Measurements from ENCODE around the gene ZNF396. TPM values are rescaled to one million over a fixed set of nuclear protein-coding genes. Genes with fewer than 3 reads are reported as not detected.

The ZNF396 gene
- polyA plus RNA-seq (ENCODE audit: insufficient read length) = 7.2 TPM
- long read RNA-seq, donor 1, partial matches to known transcripts = 0 of 2 reads
- long read RNA-seq, donor 1, other reads (novel, unspliced or antisense) = 0 of 2 reads
- long read RNA-seq, donor 2 = 0 reads
- long read RNA-seq, donor 3, partial matches to known transcripts = 0 of 1 reads
- long read RNA-seq, donor 3, other reads (novel, unspliced or antisense) = 0 of 1 reads
- long read RNA-seq, donor 4 = 0 reads
- long read RNA-seq, donor 5, partial matches to known transcripts = 0 of 2 reads
- long read RNA-seq, donor 5, other reads (novel, unspliced or antisense) = 0 of 2 reads
- long read RNA-seq, donor 6, partial matches to known transcripts = 0 of 1 reads
- long read RNA-seq, donor 6, other reads (novel, unspliced or antisense) = 0 of 1 reads
- long read RNA-seq, donor 7 = 0 reads
- long read RNA-seq, donor 8, partial matches to known transcripts = 0 of 1 reads
- long read RNA-seq, donor 8, other reads (novel, unspliced or antisense) = 0 of 1 reads

DNA sequence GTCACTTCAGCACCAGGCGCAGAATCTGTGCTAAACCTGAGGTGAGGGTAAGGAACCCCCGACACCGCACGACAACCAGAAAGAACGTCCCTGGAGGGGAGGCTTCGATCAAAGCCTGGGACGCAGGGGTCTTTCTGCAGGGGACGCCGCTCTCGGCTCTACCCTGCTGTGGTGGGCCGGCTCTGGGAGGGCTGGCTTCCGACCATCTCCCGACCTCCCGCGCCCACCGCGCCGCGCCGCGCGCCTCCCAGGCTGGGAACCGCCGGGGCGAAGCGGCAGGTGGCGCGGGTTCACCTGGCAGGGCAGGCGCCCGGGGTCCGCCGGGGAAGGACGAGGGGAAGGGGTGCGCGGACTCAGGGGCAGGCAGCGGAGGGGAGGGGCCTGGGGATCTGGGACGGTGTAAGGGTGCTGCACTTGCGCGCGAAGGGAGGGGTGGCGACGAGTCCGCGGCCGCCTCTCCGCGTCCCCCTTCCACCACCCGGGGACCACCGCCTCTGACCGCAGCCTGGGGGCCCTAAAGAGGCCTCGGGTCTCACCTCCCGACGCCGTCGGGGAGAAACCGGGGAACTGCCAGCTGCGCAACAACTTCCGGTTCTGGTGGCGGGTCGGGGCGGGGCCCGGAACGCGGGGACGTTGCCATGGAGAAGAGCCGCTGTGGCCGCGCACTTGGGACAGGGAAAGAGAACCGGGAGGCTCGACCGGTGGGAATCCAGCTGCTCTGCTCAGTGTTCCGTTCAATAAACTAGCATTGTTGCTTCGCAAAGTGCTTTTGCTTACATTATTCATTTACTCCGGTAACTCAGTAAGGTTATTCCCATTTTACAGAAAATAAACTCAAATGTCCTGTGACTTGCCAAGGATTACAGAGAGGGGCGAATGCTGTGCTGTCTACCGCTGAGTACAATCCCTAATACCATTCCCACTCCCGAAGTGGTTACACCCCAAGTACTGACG, at the start of gene ZNF396:
TSS of gene ZNF396 (minus strand) at position 596 of the 954 bp plus-strand sequence. CDS start 3,045 bp downstream, outside the sequence.
- DNase-seq = peak; percentile 66

DNA sequence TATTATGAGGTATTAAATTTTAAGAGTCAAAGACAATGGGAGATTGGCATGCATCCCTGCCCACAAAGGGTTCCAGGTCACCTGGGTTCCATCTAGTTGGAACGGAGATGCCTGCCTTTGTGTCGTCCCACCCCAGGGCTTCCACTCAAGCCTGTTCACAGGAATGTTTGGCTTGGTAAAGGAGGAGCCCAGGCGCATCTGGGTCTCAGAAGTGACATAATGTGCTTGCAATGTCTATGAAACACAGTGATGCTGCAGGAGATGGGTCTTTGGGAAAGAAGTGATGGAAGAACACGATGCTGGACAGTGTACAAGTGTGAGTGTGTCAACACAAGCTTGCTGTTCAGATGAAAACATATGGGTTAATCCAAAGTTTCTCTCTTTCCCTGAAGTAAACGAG, 49.6 kb upstream of the ZNF396 start:
- no peak for DNase-seq

DNA sequence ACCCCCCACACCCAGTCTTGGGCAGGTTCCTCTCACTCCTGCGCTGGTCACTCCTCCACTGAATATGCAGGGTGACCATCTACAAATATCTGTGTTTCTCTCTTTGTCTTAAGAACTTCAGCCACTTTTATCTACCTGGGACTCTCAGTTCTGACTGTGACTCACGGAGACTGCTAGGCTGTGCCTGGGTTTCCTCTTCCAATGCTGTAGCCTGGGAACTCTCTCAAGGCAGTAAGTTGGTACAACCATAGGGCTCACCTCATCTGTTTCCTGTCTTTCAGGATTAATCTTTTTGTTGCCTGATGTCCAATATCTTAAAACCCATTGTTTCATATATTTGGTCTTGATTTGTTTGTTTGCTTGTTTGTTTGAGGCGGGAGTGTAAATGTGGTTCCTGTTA, 47.2 kb upstream of the ZNF396 start:
- no peak for DNase-seq

DNA sequence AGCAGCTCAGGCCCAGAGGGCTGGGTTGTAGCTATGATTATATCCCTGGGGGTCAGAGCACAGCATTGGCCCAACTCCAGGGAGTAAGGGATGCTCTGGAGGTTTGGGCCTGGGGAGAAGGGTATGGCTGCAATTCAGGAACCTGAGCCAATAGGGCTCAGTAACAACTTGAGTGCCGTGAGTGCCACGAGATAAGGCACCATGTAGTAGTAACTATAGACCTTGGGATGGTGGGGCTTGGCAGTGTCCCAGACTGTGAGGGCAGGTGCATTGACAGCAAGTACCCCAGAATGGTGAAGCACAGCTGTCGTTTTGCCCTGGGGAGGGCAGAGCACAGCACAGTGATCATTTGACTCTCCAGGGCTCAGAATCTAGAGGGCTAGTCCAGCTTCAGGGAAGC, 45.1 kb upstream of the ZNF396 start:
- DNase-seq = no peak

DNA sequence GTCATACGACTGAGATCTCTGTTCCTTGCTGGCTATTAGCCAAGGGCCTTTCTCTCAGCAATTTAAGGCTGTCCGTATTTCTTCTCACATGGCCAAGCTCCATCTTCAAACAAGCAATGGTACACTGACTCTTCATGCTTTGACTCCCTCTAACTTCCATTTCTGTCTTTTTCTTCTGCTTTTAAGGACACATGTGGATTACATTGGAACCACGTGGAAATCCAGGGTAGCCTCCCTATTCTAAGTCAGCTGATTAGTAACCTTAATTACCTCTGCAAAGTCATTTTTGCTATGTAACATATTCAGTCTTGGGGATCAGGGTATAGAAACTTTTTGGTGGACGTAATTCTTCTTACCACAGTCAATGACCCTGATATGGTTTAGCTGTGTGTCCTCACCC, 41.5 kb upstream of the ZNF396 start:
- DNase-seq = no peak

DNA sequence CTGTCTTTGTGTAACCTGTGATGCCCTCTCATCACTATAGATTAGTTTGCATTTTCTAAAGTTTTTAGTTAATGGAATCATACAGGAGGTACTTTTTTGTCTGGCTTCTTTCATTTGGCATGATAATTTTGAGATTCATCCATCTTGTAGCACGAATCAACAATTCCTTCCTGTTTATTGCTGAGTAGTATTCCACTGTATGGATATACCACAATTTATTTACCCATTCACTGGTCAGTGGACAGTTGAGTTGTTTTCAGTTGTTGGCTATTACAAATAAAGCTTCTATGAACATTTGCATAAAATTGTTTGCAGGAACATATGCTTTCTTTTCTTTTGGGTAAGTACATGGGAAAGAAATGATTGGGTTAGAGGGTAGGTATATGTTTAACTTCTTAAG, 40.1 kb upstream of the ZNF396 start:
- no peak for DNase-seq

DNA sequence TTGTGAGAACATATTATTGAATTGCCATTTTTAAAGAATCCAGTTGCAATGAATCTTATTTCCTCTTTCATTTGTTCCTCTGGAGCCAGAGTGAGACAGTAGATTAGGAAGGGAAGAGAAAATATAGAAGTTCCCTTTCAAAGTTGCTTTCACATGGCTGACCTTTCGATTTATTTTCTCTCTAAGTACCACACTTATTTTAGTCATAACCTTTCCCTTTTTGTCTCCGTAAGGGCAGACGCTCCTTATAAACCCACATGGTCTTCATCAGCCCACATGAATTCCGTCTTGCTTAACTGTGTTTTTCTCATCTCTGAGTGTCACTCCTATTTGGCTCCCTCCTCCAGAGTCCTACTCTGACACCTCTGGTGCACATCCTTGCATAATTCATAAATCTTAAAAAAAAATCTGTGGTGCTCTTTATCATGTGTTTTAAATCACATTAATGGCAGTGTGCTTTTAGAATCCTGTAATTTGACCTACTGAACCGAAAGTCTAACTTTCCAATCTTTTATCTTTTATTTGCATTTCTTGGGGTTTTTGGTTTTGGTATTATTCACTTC, 38.5 kb upstream of the ZNF396 start:
- DNase-seq = no peak

DNA sequence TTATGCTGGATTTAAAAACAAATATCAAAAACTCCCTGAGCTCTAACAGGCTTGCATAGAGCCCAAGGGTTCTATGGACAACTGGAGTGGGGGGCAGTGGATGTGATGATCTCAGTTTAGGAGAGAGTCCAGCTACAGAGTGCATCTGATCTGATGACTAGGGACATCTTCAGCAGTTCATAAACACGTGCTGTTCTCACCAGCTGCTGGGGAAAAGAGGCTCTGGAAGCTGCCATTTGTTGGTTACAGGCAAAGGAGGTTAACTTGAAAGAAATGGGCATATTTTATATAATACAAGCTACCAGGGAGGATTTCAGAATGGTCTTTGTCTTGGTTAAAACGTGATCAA, 36.0 kb upstream of the ZNF396 start:
- DNase-seq = no peak

DNA sequence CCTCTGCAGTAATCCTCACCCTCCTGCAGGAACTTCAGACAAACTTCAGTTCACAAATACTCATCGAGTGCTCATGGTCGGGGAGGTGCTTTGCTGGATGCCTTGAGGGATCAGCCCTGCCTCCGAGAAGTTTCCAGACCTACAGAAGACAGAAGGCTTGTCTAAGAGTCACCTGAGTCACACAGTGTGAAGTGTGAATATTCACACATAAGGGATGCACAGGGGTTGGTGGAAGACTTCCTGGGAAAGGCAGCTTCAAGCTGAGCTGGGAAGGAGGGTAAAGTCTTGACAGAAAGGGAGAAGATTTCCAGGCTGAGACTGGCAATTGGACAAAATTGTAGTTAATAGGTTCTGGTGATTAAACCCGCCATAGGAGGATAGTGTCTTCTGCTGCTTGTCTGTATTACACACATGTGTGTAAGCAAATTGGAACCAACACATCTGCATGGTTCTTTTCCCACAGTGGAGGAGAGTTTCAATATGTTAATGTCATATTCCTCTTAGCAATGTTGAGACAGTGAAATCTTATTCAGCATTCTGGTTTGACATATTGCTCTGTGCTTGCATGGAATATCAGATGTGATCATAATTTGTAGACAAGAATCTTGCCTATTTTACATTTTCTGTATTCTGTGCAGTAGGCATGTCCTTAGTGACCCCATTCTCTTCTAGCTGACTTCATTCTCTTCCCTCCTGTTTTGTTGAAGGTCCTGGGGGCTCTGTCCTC, 34.7 kb upstream of the ZNF396 start:
- no peak for DNase-seq

DNA sequence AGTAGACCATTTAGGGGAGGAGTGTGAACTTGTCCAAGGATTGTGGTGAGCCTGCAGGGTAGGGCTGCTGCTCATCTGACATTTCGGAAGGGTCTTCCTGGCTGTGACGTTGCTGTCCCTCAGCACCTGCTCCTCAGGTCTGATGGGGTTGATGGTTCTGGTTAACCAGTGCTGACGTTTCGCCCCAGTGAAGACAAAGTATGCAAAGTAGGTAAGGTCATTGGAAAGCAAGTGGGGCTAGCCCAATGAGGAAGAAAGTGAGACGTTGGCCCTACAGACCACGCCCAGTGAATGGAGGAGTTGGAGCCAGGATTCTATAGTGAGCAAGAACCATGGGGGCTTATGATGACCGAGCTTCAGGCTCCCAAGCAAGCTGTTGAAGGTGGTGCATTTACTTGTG, 33.4 kb upstream of the ZNF396 start:
- DNase-seq = no peak

DNA sequence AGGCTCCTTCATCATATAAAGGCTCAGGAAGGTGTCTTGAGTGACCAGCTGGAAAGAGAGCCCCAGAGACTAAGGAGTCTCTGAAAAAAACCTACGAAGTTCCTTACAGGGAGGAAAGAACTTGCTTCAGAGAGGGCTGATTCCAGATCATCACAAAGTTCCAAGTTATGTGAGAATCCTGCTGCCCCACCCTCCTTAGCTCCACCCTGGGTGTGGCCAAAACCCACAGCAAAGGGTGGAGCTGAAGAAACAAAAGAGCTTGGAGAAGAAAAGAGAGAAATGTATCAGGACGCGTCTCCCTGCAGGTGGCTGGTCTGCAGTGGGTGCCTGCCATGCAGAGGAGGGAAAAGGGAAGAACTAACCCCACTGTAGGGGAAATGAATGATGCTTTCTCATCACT, 32.8 kb upstream of the ZNF396 start:
- no peak for DNase-seq

DNA sequence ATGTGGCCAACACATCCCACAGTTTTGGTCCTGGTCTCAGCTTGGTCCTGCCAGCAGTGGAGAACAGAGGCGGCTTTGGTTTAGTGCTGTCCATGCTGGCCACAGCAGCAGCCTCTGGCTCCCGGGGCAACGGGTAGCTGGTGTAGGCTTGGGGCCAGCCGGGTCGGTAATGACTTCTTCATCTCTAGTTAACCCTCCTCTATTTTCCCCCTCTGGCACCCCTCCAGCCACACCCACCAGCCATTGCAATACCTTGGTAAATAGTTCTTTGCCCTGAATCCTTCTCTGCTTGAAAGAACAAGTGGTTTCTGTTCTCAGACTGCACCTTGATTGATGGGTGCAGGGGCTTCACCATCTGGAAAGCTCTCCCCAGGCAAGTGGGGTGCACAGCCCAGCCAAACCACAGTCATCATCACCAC, 31.7 kb upstream of the ZNF396 start:
- DNase-seq = no peak

DNA sequence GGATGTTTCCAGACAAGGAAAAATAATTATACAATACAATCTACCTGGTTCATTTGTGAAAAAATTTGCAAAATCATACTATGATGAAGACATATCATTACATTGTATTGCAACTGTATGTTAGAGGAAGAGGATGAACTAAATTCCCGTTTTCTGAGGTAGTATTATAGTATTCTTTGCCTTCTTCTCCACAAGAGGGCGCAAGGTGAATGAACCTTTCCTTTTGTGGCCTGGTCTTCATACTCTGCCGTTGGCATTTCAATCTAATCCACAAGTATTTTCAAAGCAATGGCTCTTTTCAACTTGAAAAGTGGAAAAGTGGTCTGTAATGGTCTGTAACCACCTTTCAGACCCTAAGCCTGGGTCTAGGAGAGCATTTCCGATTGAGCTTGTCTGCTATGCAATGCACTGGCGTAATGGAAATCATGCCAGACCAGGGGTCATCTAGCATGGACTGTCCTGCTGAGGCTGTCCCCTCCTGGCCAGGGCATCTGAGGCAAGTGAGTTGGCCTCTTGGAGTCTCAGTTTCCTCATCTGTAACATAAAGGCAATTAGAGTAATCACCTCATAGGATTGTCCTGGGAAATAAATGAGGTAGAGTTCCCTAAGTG, 30.8 kb upstream of the ZNF396 start:
- peak; percentile 77 for DNase-seq

DNA sequence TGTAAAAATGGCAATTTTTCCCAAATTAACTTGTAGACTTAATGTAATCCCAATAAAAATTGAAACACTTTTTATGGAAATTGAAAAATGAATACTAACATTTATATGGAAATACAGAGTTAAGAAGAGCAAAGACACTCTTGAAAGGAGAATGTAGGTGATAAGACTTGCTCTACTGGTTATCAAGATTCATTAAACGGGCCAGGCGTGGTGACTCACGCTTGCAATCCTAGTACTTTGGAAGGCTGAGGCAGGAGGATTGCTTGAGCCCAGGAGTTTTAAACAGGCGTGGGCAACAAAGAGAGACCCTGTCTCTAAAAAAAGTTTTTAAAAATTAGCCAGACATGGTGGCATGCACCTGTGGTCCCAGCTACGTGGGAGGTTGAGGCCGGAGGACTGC, 29.5 kb upstream of the ZNF396 start:
- no peak for DNase-seq

DNA sequence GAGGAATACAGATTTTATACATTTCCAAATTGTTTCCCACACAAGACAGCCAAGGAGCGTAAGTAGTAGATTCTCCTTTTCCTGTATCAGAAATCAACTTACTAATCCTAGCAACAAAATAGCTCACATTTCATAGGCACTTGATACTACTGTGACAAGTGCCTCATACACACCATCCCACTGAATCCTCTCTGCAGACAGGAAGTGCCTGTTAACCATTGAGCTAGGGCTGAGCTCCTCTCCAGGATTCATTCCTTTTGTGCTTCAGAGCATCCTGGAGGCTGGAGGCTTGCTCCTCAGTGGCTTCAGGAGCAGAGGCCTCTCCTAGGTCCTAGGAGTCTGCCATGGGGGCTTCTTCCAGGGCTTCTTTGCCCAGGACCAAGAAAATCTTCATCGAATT, 20.8 kb upstream of the ZNF396 start:
- no peak for DNase-seq

DNA sequence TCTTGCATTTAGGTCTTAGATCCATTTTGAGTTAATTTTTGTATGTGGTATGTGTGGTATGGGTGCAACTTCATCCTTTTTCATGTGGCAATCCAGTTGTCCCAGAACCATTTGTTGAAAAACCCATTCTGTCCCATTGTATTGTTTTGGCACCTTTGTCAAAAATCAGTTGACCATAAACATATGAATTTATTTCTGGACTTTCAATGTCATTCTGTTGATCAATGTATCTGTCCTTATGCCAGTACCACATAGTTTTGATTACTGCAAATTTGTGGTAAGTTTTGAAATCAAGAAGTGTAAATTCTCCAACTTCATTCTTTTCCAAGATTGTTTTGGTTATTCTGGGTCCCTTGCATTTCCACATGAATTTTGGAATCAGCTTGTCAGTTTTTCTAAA, 16.6 kb upstream of the ZNF396 start:
- no peak for DNase-seq

DNA sequence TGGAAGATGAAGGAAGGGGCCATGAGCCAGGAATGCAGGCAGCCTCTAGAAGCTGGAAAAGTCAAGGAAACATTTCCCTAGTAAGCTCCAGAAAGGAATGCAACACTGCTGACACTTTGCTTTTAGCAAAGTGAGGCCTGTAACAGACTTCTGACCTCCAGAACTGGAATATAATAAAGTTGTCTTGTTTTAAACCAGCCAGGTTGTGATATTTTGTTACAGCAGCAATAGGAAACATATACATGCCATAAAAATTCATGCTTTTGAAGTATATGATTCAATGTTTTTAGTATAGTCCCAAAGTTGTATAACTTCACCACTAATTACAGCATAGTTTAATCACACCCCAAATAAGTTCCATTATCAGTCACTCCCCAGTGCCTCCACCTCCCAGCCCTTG, 15.2 kb upstream of the ZNF396 start:
- DNase-seq = no peak

DNA sequence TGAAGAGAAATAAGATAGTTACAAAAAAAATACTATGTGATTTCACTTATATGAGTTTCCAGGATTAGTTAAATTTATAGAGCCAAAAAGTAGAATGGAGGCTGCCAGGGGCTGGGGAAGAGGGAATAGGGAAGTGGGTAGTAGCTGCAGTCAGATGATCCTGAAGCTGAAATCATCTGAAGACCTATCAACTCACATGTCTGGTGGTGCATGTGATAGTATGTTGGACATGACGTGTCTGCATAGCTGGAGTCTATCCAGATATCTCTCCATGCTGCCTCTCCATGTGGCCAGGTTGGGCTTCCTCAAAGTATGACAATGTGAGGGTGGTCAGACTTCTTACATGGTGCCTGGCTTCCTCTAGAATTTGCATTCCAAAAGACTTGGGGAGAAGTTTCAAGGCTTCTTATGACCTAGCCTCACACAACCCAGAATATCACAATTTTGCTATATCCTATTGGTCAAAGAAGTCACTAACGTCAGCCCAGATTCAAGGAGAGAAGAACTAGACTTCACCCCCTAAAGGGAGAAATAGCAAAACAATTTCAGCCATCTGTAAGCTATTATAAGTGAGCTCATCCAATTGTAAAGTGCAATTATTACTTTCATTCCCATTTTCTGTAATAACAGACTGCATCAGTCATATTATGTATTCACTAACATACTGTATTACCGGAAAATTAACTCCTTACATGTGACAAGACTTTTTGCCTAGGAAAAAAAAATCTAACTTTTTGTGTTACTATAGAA, 14.0 kb upstream of the ZNF396 start:
- DNase-seq = no peak

DNA sequence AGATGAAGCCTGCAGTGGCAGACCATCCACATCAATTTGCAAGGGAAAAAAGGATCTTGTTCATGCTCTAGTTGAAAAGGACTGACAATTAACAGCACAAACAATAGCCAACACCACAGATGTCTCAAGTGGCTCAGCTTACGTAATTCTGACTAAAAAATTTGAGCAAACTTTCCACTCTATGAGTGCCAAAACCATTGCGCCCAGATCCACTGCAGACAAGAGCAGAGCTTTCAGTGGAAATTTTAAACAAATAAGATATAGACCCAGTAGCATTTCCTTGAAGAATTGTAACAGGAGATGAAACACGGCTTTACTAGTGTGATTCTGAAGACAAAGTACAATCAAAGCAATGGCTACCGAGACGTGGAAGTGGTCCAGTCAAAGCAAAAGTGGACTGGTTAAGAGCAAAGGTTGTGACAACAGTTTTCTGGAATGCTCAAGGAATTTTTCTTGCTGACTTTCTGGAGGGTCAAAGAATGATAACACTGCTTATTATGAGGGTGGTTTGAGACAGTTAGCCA, 12.0 kb upstream of the ZNF396 start:
- DNase-seq = no peak

DNA sequence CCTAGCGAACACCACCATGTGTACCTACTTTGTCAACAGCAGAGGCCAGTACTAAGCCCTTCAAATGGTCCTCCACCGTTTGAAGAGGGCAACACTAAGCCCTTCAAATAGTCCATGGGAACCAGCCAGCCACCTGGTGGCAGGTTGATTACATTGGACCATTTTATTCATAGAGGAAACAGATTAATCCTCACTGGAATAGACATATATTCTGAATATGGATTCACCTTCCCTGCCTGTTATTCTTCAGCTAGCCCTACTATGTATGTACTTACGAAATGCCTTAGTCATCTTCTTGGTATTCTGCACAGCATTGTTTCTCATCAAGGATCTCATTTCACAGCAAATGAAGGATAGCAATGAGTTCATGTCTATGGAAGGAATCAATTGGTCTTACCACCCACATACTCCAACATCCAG, 10.0 kb upstream of the ZNF396 start:
- no peak for DNase-seq

Measured in left kidney (tissue), 8 donors.